HEK293T (cell line): ENCODE results near the gene RAB6A.

Experiments
- ARNT ChIP-seq: fragments of 450-650 bp; IDR thresholded peaks from 2 replicates; pipeline ENCODE4 v1.6.1; 2017; ENCODE audit warnings: mild to moderate bottlenecking
- BHLHE40 ChIP-seq: fragments of 450-650 bp; IDR thresholded peaks from 2 replicates; pipeline ENCODE4 v1.6.1; 2016; ENCODE audit warnings: mild to moderate bottlenecking, moderate library complexity, borderline replicate concordance
- CTBP1 ChIP-seq: fragments of 450-650 bp; IDR thresholded peaks from 2 replicates; pipeline ENCODE4 v1.6.1; 2016; ENCODE audit warnings: borderline replicate concordance
- ELF4 ChIP-seq: fragments of 450-650 bp; IDR thresholded peaks from 2 replicates; pipeline ENCODE4 v1.6.1; 2017; ENCODE audit warnings: antibody characterized with exemption
- FOXA1 ChIP-seq: fragments of 450-650 bp; IDR thresholded peaks from 2 replicates; pipeline ENCODE4 v1.6.1; 2016; ENCODE audit warnings: mild to moderate bottlenecking
- FOXK2 ChIP-seq: fragments of 450-650 bp; IDR thresholded peaks from 2 replicates; pipeline ENCODE4 v1.6.1; 2016; ENCODE audit warnings: mild to moderate bottlenecking
- FOXM1 ChIP-seq: fragments of 450-650 bp; IDR thresholded peaks from 2 replicates; pipeline ENCODE4 v1.6.1; 2017; ENCODE audit warnings: mild to moderate bottlenecking, borderline replicate concordance
- NFRKB ChIP-seq: fragments of 450-650 bp; IDR thresholded peaks from 2 replicates; pipeline ENCODE4 v1.6.1; 2016; ENCODE audit warnings: mild to moderate bottlenecking, moderate library complexity
- SUZ12 ChIP-seq: fragments of 450-650 bp; IDR thresholded peaks from 2 replicates; pipeline ENCODE4 v1.6.1; 2016; ENCODE audit warnings: mild to moderate bottlenecking

DNA sequence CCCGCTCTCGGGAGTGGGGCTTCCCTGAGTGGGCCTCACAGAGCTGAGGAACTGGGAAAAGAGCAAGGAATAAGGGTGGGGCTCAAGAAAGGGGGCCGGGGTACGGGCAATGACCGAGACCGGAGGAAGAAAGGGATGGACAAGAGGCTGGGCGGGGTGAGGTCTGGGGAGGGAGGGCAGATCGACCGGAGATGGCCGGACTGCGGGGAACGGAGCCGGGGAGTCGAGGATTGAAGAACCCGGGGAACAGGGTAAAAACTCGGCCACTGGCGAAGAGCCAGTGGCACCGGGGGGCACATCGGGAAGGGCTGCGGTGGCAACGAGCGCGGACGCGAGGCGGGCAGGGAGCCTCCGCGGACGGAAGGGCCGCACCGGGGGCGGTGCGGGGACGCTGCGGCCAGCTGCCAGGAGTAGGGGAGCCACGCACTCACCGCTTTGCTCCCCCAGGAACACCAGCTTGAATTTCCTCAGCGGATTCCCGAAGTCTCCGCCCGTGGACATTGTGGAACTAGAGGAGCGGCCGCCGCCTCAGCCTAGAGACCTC lies 667 bp downstream of the RAB6A start:
- TF ChIP-seq ARNT (no peak), BHLHE40 (no peak), NFRKB (no peak), CTBP1 (no peak), FOXK2 (no peak), FOXM1 (no peak), SUZ12 (no peak), ELF4 (no peak), FOXA1 (no peak)
